Fibroblast of lung (primary cell): ENCODE results near the gene TENM4. TPM values are rescaled to one million over a fixed set of nuclear protein-coding genes. Genes with fewer than 3 reads are reported as not detected.

Source experiments
- DNase-seq, 2 donors: peaks; one replicate each; pipeline versions ENCODE4 v3.0.0 to v3.0.0-alpha.2; 2010; ENCODE audit warnings: low read depth in 2 of 2
- H2AFZ ChIP-seq: 2 replicates; pipeline ENCODE4 v1.5.1; 2012; ENCODE audit warnings: low read length, control low read depth, inconsistent platforms
- H3K27ac ChIP-seq: 2 replicates; pipeline ENCODE4 v1.5.1; 2011; ENCODE audit warnings: low read length, control low read depth; ENCODE audit not compliant: insufficient read depth
- H3K27me3 ChIP-seq: 2 replicates; pipeline ENCODE4 v1.5.1; 2011; ENCODE audit warnings: mild to moderate bottlenecking, low read length; ENCODE audit not compliant: control insufficient read depth, insufficient read depth
- H3K36me3 ChIP-seq: 2 replicates; pipeline ENCODE4 v1.5.1; 2011; ENCODE audit warnings: low read length; ENCODE audit not compliant: control insufficient read depth, insufficient read depth
- H3K4me1 ChIP-seq: 2 replicates; pipeline ENCODE4 v1.5.1; 2011; ENCODE audit warnings: low read length; ENCODE audit not compliant: control insufficient read depth, insufficient read depth; ENCODE audit errors: extremely low read depth
- H3K4me2 ChIP-seq: 2 replicates; pipeline ENCODE4 v1.5.1; 2011; ENCODE audit warnings: low read length, control low read depth; ENCODE audit not compliant: insufficient read depth; ENCODE audit errors: extremely low read depth
- H3K4me3 ChIP-seq, 4 experiments: fragments of 200-600 bp in 1 of 4; sonication (generic) in 1 of 4; replicated peaks in 1 of 4; 2 replicates each; pipeline ENCODE4 v1.5.1; 2011 to 2016; ENCODE audit warnings: low read length in 4 of 4, low read depth in 3 of 4, mild to moderate bottlenecking in 3 of 4, control low read depth in 2 of 4, inconsistent platforms in 1 of 4, mixed read lengths in 1 of 4; ENCODE audit not compliant: insufficient read depth in 1 of 4; ENCODE audit errors: control extremely low read depth in 1 of 4
- H3K79me2 ChIP-seq: 2 replicates; pipeline ENCODE4 v1.5.1; 2012; ENCODE audit warnings: mild to moderate bottlenecking, low read length, inconsistent platforms; ENCODE audit not compliant: control insufficient read depth, insufficient read depth
- H3K9ac ChIP-seq: 2 replicates; pipeline ENCODE4 v1.5.1; 2011; ENCODE audit warnings: mild to moderate bottlenecking, low read length, control low read depth; ENCODE audit not compliant: insufficient read depth
- H3K9me3 ChIP-seq: 2 replicates; pipeline ENCODE4 v1.5.1; 2012; ENCODE audit warnings: low read depth, low read length; ENCODE audit not compliant: control insufficient read depth, insufficient read depth
- H4K20me1 ChIP-seq: 2 replicates; pipeline ENCODE4 v1.5.1; 2011; ENCODE audit warnings: low read length; ENCODE audit not compliant: control insufficient read depth, insufficient read depth; ENCODE audit errors: extremely low read depth
- EZH2 ChIP-seq: IDR thresholded peaks from 2 replicates; pipeline ENCODE4 v1.5.1; 2012; ENCODE audit warnings: low read length, control low read depth, mild to moderate bottlenecking; ENCODE audit errors: missing control alignments
- polyA plus RNA-seq, 2 donors: library from polyadenylated mRNA; depleted of rRNA in 1 of 2; stranded (reverse) in 1 of 2; unstranded in 1 of 2; fragments of >200 nt; gene quantifications; 2 replicates each; pipeline ENCODE4 v1.2.1, GENCODE V29; 2011 to 2012; ENCODE audit warnings: missing spikeins in 1 of 2
- total RNA-seq: library from RNA; depleted of rRNA; stranded (reverse); fragments of >200 nt; gene quantifications from 2 replicates; pipeline ENCODE4 v1.2.1, GENCODE V29; 2014
- TF ChIP-seq, protein P1 (sequence below), 2 donors: IDR thresholded peaks in 1 of 2; conservative IDR thresholded peaks in 1 of 2; 1 replicate in 1 of 2; 2 replicates in 1 of 2; pipeline ENCODE4 v1.5.1; 2011 to 2012; ENCODE audit warnings: low read length in 2 of 2, control low read depth in 1 of 2, inconsistent platforms in 1 of 2, low read depth in 1 of 2, mild to moderate bottlenecking in 1 of 2

TENM4 gene
- total and polyA plus RNA-seq, 2 donors (not counting 1 experiment from before 2014, with no cell fraction given), result 4.6 to 48.4 TPM

DNA sequence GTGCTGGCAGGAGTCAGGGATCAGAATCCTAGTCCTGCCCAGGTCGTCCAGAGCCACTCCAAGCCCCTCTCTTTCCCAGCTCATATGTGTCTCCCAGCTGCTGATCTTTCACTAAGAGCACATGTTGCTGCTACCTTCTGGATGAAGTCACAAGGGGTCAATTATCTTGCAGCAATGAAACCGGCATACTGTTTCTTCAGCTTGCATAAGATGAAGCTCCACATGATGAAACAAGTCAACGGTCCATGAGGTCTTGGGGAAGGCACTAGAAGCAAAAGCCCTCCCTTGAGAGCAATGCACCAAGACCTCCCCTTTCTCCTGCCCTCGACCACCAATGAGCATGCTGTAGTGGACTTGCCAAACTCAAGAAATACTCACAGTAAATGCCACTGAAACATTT is 148.9 kb downstream of the TENM4 start:
- TF ChIP-seq, protein P1, sequence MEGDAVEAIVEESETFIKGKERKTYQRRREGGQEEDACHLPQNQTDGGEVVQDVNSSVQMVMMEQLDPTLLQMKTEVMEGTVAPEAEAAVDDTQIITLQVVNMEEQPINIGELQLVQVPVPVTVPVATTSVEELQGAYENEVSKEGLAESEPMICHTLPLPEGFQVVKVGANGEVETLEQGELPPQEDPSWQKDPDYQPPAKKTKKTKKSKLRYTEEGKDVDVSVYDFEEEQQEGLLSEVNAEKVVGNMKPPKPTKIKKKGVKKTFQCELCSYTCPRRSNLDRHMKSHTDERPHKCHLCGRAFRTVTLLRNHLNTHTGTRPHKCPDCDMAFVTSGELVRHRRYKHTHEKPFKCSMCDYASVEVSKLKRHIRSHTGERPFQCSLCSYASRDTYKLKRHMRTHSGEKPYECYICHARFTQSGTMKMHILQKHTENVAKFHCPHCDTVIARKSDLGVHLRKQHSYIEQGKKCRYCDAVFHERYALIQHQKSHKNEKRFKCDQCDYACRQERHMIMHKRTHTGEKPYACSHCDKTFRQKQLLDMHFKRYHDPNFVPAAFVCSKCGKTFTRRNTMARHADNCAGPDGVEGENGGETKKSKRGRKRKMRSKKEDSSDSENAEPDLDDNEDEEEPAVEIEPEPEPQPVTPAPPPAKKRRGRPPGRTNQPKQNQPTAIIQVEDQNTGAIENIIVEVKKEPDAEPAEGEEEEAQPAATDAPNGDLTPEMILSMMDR (conservative IDR thresholded peaks at IDR 0.05 in 1 of 2, IDR thresholded peaks at IDR 0.05 in 1 of 2; ENCODE audit: low read depth in 1 of 2, low read length in 2 of 2), result no peak
- TF ChIP-seq EZH2, result no peak

DNA sequence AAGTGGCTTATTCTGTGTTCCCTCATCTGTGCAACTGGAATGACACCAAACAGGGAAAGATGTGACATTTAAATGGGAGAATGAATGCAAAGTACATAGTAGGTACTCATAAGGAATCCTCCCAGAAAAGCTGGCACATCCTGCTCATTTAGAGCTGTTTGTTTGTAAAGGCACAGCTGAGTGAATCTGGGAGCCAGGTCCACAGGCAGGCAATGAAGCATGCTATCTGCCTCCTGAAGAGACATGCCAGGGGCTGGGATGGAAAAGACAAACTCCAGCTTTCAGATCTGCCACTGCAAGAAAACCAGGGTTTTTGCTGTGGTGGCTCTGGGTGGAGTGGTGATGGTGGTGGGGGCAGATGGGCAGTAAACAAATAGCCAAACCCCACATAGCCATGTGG is 150.1 kb downstream of the TENM4 start:
- no peaks in the 10 kb centered on the region for H3K36me3 ChIP-seq
- no peak overlapping the region for H2AFZ ChIP-seq
- H3K27me3 ChIP-seq, result no peaks in the 10 kb centered on the region
- H3K4me1 ChIP-seq, result no peaks in the 10 kb centered on the region
- no peak overlapping the region for H3K27ac ChIP-seq
- H3K79me2 ChIP-seq, result no peaks in the 10 kb centered on the region
- H3K4me2 ChIP-seq, result no peak overlapping the region
- H3K9ac ChIP-seq, result no peak overlapping the region
- no peaks in the 10 kb centered on the region for H3K9me3 ChIP-seq
- TF ChIP-seq, protein P1 (conservative IDR thresholded peaks at IDR 0.05 in 1 of 2, IDR thresholded peaks at IDR 0.05 in 1 of 2; ENCODE audit: low read depth in 1 of 2, low read length in 2 of 2), result no peak
- no peak for TF ChIP-seq EZH2
- no peak overlapping the region for H3K4me3 ChIP-seq
- no peak for DNase-seq
- H4K20me1 ChIP-seq, result no peaks in the 10 kb centered on the region

More for the DNA sequence above, 148.9 kb downstream of the TENM4 start:
- Histone ChIP-seq H3K9me3 (no peaks in the 10 kb centered on the region), H3K9ac (no peak overlapping the region), H3K36me3 (no peaks in the 10 kb centered on the region), H4K20me1 (no peaks in the 10 kb centered on the region), H3K4me3 (no peak overlapping the region), H3K27ac (no peak overlapping the region), H3K27me3 (no peaks in the 10 kb centered on the region), H3K4me2 (no peak overlapping the region), H3K79me2 (no peaks in the 10 kb centered on the region), H3K4me1 (no peaks in the 10 kb centered on the region), H2AFZ (no peak overlapping the region)
- no peak for DNase-seq

DNA sequence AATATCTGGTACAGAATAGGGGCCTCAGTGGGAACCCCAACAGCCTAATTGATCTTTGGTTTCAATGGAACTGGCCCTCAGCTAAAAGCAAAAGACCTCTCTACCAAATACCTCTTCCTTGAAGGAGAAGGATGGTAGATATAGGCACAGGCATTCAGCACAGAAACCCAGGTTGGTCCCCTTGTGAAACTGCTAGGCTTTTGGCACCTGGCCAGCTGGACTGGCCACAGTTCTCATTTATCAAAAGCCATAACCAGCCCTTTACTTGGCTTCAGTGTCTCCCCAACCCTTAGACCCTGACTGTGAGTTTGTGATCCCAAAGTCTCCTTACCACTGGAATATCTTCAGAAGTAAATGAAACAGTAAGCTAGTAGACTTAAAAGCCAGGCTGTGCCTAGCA is 152.9 kb downstream of the TENM4 start:
- Histone ChIP-seq H3K9me3 (no peaks in the 10 kb centered on the region), H3K27me3 (no peaks in the 10 kb centered on the region), H3K4me2 (no peak overlapping the region), H3K27ac (no peak overlapping the region), H3K4me3 (no peak overlapping the region), H2AFZ (no peak overlapping the region), H3K9ac (no peak overlapping the region), H3K36me3 (no peaks in the 10 kb centered on the region), H3K4me1 (no peaks in the 10 kb centered on the region), H4K20me1 (no peaks in the 10 kb centered on the region), H3K79me2 (no peaks in the 10 kb centered on the region)
- no peak for DNase-seq
- TF ChIP-seq EZH2, result no peak
- TF ChIP-seq, protein P1 (conservative IDR thresholded peaks at IDR 0.05 in 1 of 2, IDR thresholded peaks at IDR 0.05 in 1 of 2; ENCODE audit: low read depth in 1 of 2, low read length in 2 of 2), result no peak
